Measurements from ENCODE around the gene ZNF652. TPM values are rescaled to one million over a fixed set of nuclear protein-coding genes. Genes with fewer than 3 reads are reported as not detected.
"Not testable (repeated sequence)": the region's sequence is repeated elsewhere in the genome, so short reads cannot be mapped to it uniquely, and the experiment has no call there.

ZNF652 gene
- total and polyA plus RNA-seq, 4 donors, result 7.5 to 52.8 (median 26.7) TPM

DNA sequence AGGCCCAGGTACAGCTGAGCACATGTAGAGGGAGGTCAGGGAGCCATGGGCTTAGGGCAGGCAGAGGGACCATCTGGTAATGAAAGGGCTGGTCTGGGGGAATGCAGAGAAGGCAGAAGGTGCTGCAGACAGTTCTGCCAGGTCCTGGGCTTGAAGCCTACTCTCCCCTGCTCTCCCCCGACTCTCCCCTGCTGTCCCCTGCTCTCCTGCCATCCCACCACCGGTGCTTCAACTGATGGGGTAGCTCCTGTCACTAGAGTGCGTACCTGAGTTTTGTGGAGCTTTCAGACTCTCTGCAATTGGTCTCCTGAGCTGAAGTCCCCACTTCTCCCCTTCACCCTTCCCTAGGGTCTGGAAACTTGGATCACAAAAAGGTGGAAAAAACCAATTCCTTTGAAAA, 94.1 kb downstream of the ZNF652 start:
- no peak overlapping the region for H3K27ac ChIP-seq (ENCODE audit: low read depth in 1 of 2, low read length in 2 of 2)
- no peaks in the 10 kb centered on the region for H3K4me1 ChIP-seq (ENCODE audit: control insufficient read depth in 1 of 2, insufficient read depth in 2 of 2, low read length in 2 of 2)
- H3K9me3 ChIP-seq (ENCODE audit: control insufficient read depth, low read length), result no peaks in the 10 kb centered on the region
- intact Hi-C loops (cut with DNase I), result no loop called here
- H3K4me3 ChIP-seq (ENCODE audit: low read length in 2 of 2), result no peak overlapping the region
- WGBS, 2 donors, result 73 to 83% methylated on average over 3 of the region's 3 CpGs
- ATAC-seq (ENCODE audit: low FRiP score) (no peak), DNase-seq (no peak)
- H3K27me3 ChIP-seq (ENCODE audit: control insufficient read depth in 1 of 2, insufficient read depth in 2 of 2, low read length in 1 of 2), result no peaks in the 10 kb centered on the region
- no peaks in the 10 kb centered on the region for H3K36me3 ChIP-seq (ENCODE audit: control insufficient read depth in 1 of 2, insufficient read depth in 2 of 2, low read length in 1 of 2)

- Histone ChIP-seq H3K4me3 (ENCODE audit: low read length in 2 of 2) (no peak overlapping the region), H3K36me3 (ENCODE audit: control insufficient read depth in 1 of 2, insufficient read depth in 2 of 2, low read length in 1 of 2) (no peaks in the 10 kb centered on the region), H3K27me3 (ENCODE audit: control insufficient read depth in 1 of 2, insufficient read depth in 2 of 2, low read length in 1 of 2) (no peaks in the 10 kb centered on the region), H3K9me3 (ENCODE audit: control insufficient read depth, low read length) (no peaks in the 10 kb centered on the region), H3K4me1 (ENCODE audit: control insufficient read depth in 1 of 2, insufficient read depth in 2 of 2, low read length in 2 of 2) (no peaks in the 10 kb centered on the region), H3K27ac (ENCODE audit: low read depth in 1 of 2, low read length in 2 of 2) (no peak overlapping the region)
- ATAC-seq (ENCODE audit: low FRiP score) (no peak), DNase-seq (no peak)
- 90 to 95% methylated on average over 2 of the region's 2 CpGs for WGBS, 2 donors
- intact Hi-C loops (cut with DNase I), result no loop called here
These were observed 95.8 kb downstream of the ZNF652 start for GRCh38 chr17:49266233-49266632.

- H3K27me3 ChIP-seq (ENCODE audit: control insufficient read depth in 1 of 2, insufficient read depth in 2 of 2, low read length in 1 of 2); H3K9me3 ChIP-seq (ENCODE audit: control insufficient read depth, low read length); H3K27ac ChIP-seq (ENCODE audit: low read depth in 1 of 2, low read length in 2 of 2); H3K4me1 ChIP-seq (ENCODE audit: control insufficient read depth in 1 of 2, insufficient read depth in 2 of 2, low read length in 2 of 2); H3K4me3 ChIP-seq (ENCODE audit: low read length in 2 of 2); DNase-seq; ATAC-seq (ENCODE audit: low FRiP score); H3K36me3 ChIP-seq (ENCODE audit: control insufficient read depth in 1 of 2, insufficient read depth in 2 of 2, low read length in 1 of 2); intact Hi-C loops (cut with DNase I): not testable (repeated sequence)
- WGBS, 2 donors, result 94 to 95% methylated on average over 9 of the region's 9 CpGs
These were observed 100.5 kb downstream of the ZNF652 start for GRCh38 chr17:49261540-49261939.

DNA sequence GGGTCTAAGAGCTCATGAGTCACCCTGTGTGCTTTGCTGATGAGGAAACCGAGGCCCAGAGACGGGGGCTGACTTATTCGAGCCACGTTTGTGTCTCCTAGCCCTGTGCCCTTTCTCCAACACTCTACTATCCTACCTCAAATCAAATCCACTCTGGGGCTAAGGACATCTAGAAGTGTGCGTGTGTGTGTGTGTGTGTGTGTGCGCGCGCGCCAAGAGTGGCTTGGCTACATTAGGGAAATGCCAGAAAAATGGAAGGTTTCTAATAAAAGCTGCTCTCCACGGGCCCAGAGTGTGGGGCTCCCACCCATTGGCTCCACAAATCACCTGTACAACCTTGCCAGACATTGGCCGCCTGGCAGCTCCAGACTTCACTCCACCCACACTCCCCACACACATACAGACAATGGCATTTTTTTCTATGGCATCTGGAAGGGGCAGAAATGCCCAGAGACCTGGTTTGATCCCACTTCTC, 101.2 kb downstream of the ZNF652 start:
- no peaks in the 10 kb centered on the region for H3K9me3 ChIP-seq (ENCODE audit: control insufficient read depth, low read length)
- H3K4me3 ChIP-seq (ENCODE audit: low read length in 2 of 2), result peak overlapping the region; percentile 60 to 75
- H3K4me1 ChIP-seq (ENCODE audit: control insufficient read depth in 1 of 2, insufficient read depth in 2 of 2, low read length in 2 of 2), result no peaks in the 10 kb centered on the region
- intact Hi-C loops (cut with DNase I), result no loop called here
- H3K27ac ChIP-seq (ENCODE audit: low read depth in 1 of 2, low read length in 2 of 2), result peak overlapping the region in 1 of 2 donors; percentile 59
- DNase-seq (peak in 1 of 2 donors; percentile 71), ATAC-seq (ENCODE audit: low FRiP score) (peak; percentile 31)
- H3K27me3 ChIP-seq (ENCODE audit: control insufficient read depth in 1 of 2, insufficient read depth in 2 of 2, low read length in 1 of 2), result no peaks in the 10 kb centered on the region
- no peaks in the 10 kb centered on the region for H3K36me3 ChIP-seq (ENCODE audit: control insufficient read depth in 1 of 2, insufficient read depth in 2 of 2, low read length in 1 of 2)
- WGBS, 2 donors, result 44 to 46% methylated on average over 11 of the region's 11 CpGs

GRCh38 chr17:49260011-49260816, 101.8 kb downstream of the ZNF652 start:
- ATAC-seq (ENCODE audit: low FRiP score) (peak; percentile 86), DNase-seq (peak; percentile 81 to 90)
- 1 to 2% methylated on average over 60 to 77 of the region's 77 CpGs for WGBS, 2 donors
- no peaks in the 10 kb centered on the region for H3K9me3 ChIP-seq (ENCODE audit: control insufficient read depth, low read length)
- intact Hi-C loops (cut with DNase I), result no loop called here
- H3K36me3 ChIP-seq (ENCODE audit: control insufficient read depth in 1 of 2, insufficient read depth in 2 of 2, low read length in 1 of 2), result no peaks in the 10 kb centered on the region
- peak overlapping the region; percentile 8 to 59 for H3K27ac ChIP-seq (ENCODE audit: low read depth in 1 of 2, low read length in 2 of 2)
- H3K27me3 ChIP-seq (ENCODE audit: control insufficient read depth in 1 of 2, insufficient read depth in 2 of 2, low read length in 1 of 2), result no peaks in the 10 kb centered on the region
- peak overlapping the region; percentile 60 to 75 for H3K4me3 ChIP-seq (ENCODE audit: low read length in 2 of 2)
- H3K4me1 ChIP-seq (ENCODE audit: control insufficient read depth in 1 of 2, insufficient read depth in 2 of 2, low read length in 2 of 2), result no peaks in the 10 kb centered on the region

DNA sequence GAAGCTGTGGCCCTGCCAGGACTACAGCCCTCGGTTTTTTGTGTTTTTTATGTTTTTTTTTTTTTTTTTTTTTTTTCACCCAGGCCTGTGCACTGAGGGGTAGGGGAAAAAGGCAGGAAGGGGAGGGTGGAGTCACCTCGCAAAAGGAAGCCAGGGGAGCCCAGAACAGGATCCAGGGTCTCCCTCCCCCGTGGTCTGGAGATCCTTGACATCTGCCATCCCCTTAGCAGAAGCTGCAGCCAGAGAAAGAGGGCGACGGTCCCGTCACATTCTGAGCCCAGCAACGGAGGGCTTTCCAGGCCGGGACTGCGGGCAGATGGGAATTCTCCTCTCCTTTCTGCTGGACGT, 102.4 kb downstream of the ZNF652 start:
- ATAC-seq (ENCODE audit: low FRiP score), result peak; percentile 19
- Histone ChIP-seq H3K9me3 (ENCODE audit: control insufficient read depth, low read length) (no peaks in the 10 kb centered on the region), H3K36me3 (ENCODE audit: control insufficient read depth in 1 of 2, insufficient read depth in 2 of 2, low read length in 1 of 2) (no peaks in the 10 kb centered on the region), H3K27ac (ENCODE audit: low read depth in 1 of 2, low read length in 2 of 2) (peak overlapping the region in 1 of 2 donors; percentile 59), H3K4me1 (ENCODE audit: control insufficient read depth in 1 of 2, insufficient read depth in 2 of 2, low read length in 2 of 2) (no peaks in the 10 kb centered on the region), H3K4me3 (ENCODE audit: low read length in 2 of 2) (peak overlapping the region; percentile 60 to 75), H3K27me3 (ENCODE audit: control insufficient read depth in 1 of 2, insufficient read depth in 2 of 2, low read length in 1 of 2) (no peaks in the 10 kb centered on the region)
- intact Hi-C loops (cut with DNase I), result no loop called here
- 7 to 8% methylated on average over 10 of the region's 10 CpGs for WGBS, 2 donors
- DNase-seq, result no peak

GRCh38 chr17:49258394-49258793, 103.7 kb downstream of the ZNF652 start:
- no peak for ATAC-seq (ENCODE audit: low FRiP score)
- Histone ChIP-seq H3K4me3 (ENCODE audit: low read length in 2 of 2) (no peak overlapping the region), H3K9me3 (ENCODE audit: control insufficient read depth, low read length) (no peaks in the 10 kb centered on the region), H3K4me1 (ENCODE audit: control insufficient read depth in 1 of 2, insufficient read depth in 2 of 2, low read length in 2 of 2) (no peaks in the 10 kb centered on the region), H3K27me3 (ENCODE audit: control insufficient read depth in 1 of 2, insufficient read depth in 2 of 2, low read length in 1 of 2) (no peaks in the 10 kb centered on the region), H3K27ac (ENCODE audit: low read depth in 1 of 2, low read length in 2 of 2) (no peak overlapping the region), H3K36me3 (ENCODE audit: control insufficient read depth in 1 of 2, insufficient read depth in 2 of 2, low read length in 1 of 2) (no peaks in the 10 kb centered on the region)
- 86 to 95% methylated on average over 3 of the region's 3 CpGs for WGBS, 2 donors
- intact Hi-C loops (cut with DNase I), result no loop called here
- DNase-seq, result no peak

DNA sequence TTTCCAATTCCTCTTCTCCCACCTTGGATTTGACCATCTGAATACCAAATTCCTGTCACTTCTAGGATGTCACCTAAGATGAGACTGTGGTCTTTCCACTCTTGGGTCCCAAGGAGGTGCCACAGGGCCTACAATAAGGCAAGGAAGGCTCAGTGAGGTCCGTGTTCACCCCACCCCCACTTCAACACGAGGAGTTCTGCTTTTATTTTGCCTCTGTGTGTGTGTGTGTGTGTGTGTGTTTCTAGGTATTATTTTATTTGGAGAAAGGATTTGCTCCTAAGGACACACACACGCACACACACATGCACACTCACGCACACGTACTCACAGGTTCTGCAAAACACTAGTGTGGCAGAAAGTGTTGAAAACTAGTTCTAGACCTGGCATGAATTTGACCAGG, 106.9 kb downstream of the ZNF652 start:
- Histone ChIP-seq H3K36me3 (ENCODE audit: control insufficient read depth in 1 of 2, insufficient read depth in 2 of 2, low read length in 1 of 2) (no peaks in the 10 kb centered on the region), H3K27ac (ENCODE audit: low read depth in 1 of 2, low read length in 2 of 2) (no peak overlapping the region), H3K4me3 (ENCODE audit: low read length in 2 of 2) (no peak overlapping the region), H3K4me1 (ENCODE audit: control insufficient read depth in 1 of 2, insufficient read depth in 2 of 2, low read length in 2 of 2) (no peaks in the 10 kb centered on the region), H3K9me3 (ENCODE audit: control insufficient read depth, low read length) (no peaks in the 10 kb centered on the region), H3K27me3 (ENCODE audit: control insufficient read depth in 1 of 2, insufficient read depth in 2 of 2, low read length in 1 of 2) (no peaks in the 10 kb centered on the region)
- ATAC-seq (ENCODE audit: low FRiP score) (no peak), DNase-seq (no peak)
- intact Hi-C loops (cut with DNase I), result no loop called here
- WGBS, 2 donors, result 53 to 77% methylated on average over 5 of the region's 5 CpGs

GRCh38 chr17:49254066-49254465, 108.0 kb downstream of the ZNF652 start:
- Histone ChIP-seq H3K27me3 (ENCODE audit: control insufficient read depth in 1 of 2, insufficient read depth in 2 of 2, low read length in 1 of 2) (no peaks in the 10 kb centered on the region), H3K36me3 (ENCODE audit: control insufficient read depth in 1 of 2, insufficient read depth in 2 of 2, low read length in 1 of 2) (no peaks in the 10 kb centered on the region), H3K4me3 (ENCODE audit: low read length in 2 of 2) (no peak overlapping the region), H3K4me1 (ENCODE audit: control insufficient read depth in 1 of 2, insufficient read depth in 2 of 2, low read length in 2 of 2) (no peaks in the 10 kb centered on the region), H3K9me3 (ENCODE audit: control insufficient read depth, low read length) (no peaks in the 10 kb centered on the region), H3K27ac (ENCODE audit: low read depth in 1 of 2, low read length in 2 of 2) (no peak overlapping the region)
- 52 to 53% methylated on average over 4 of the region's 4 CpGs for WGBS, 2 donors
- DNase-seq (no peak), ATAC-seq (ENCODE audit: low FRiP score) (no peak)
- intact Hi-C loops (cut with DNase I), result no loop called here

Measured in aorta (tissue), 5 donors.